Aorta (tissue), 5 donors: ENCODE results near the gene UBTD1. TPM values are rescaled to one million over a fixed set of nuclear protein-coding genes. Genes with fewer than 3 reads are reported as not detected.
"Not testable (repeated sequence)": the region's sequence is repeated elsewhere in the genome, so short reads cannot be mapped to it uniquely, and the experiment has no call there.

ENCODE experiments used
- ATAC-seq: fragments of 200-7000 bp; cut with Tn5 transposase; one replicate; pipeline ENCODE4 v1.9.1; 2022; ENCODE audit warnings: moderate library complexity; ENCODE audit not compliant: low FRiP score
- DNase-seq, 2 donors: peaks; one replicate each; pipeline ENCODE4 v3.0.0-alpha.2; 2020
- H3K27ac ChIP-seq, 2 donors: one replicate each; pipeline ENCODE4 v1.5.1; 2013; ENCODE audit warnings: low read length in 2 of 2, mild to moderate bottlenecking in 2 of 2, moderate library complexity in 2 of 2, control low read depth in 1 of 2, inconsistent platforms in 1 of 2, low read depth in 1 of 2
- H3K27me3 ChIP-seq, 2 donors: one replicate each; pipeline ENCODE4 v1.6.1; 2013; ENCODE audit warnings: control low read depth in 1 of 2, low read length in 1 of 2, mild to moderate bottlenecking in 1 of 2, moderate library complexity in 1 of 2; ENCODE audit not compliant: insufficient read depth in 2 of 2, control insufficient read depth in 1 of 2
- H3K36me3 ChIP-seq, 2 donors: one replicate each; pipeline ENCODE4 v1.6.1; 2013; ENCODE audit warnings: control low read depth in 1 of 2, low read length in 1 of 2, mild to moderate bottlenecking in 1 of 2; ENCODE audit not compliant: insufficient read depth in 2 of 2, control insufficient read depth in 1 of 2
- H3K4me1 ChIP-seq, 2 donors: one replicate each; pipeline ENCODE4 v1.6.1; 2013; ENCODE audit warnings: low read length in 2 of 2, control low read depth in 1 of 2, mild to moderate bottlenecking in 1 of 2, moderate library complexity in 1 of 2; ENCODE audit not compliant: insufficient read depth in 2 of 2, control insufficient read depth in 1 of 2
- H3K4me3 ChIP-seq, 2 donors: one replicate each; pipeline ENCODE4 v1.5.1; 2013; ENCODE audit warnings: low read length in 2 of 2, control low read depth in 1 of 2, mild to moderate bottlenecking in 1 of 2
- H3K9me3 ChIP-seq: one replicate; pipeline ENCODE4 v1.6.1; 2013; ENCODE audit warnings: mild to moderate bottlenecking, low read length; ENCODE audit not compliant: control insufficient read depth
- WGBS, 2 donors: extraction: QIAGEN DNeasy Blood & Tissue Kit; methylation state at CpG; one replicate each; pipeline ENCODE4 v1.1.7; 2013; 5-methylcytosine and 5-hydroxymethylcytosine counted together
- intact Hi-C, 2 donors: fragments of 100-400 bp; cut with DNase I; formaldehyde crosslinking; loops; one replicate each; pipeline versions ENCODE4 v1.14.2 to v1.15.0; 2022
- polyA plus RNA-seq, 2 donors: library from polyadenylated mRNA; stranded (reverse); fragments of 200-250 nt; gene quantifications; one replicate each; pipeline ENCODE4 v1.2.3, GENCODE V29; 2013
- total RNA-seq, 2 donors: library from RNA; stranded (reverse); fragmentation: NEBNext Ultra II Directional; extraction: Animal tissue kit (Norgen Biotek cat#: 25700); gene quantifications; one replicate each; pipeline ENCODE4 v1.2.1, GENCODE V29; 2021
- donor health status: healthy with polysubstance abuse.
- donor health status: Bipolar disorder and iron deficiency.
- donor health status: DM: no; HTN: no; CAD: no.
- donor health status: DM: no; HTN: no; CAD: no.
- donor health status: DM: yes; HTN: yes; CAD: no.

Gene UBTD1
- total and polyA plus RNA-seq, 4 donors: 10.1 to 18.9 (median 15.4) TPM

DNA sequence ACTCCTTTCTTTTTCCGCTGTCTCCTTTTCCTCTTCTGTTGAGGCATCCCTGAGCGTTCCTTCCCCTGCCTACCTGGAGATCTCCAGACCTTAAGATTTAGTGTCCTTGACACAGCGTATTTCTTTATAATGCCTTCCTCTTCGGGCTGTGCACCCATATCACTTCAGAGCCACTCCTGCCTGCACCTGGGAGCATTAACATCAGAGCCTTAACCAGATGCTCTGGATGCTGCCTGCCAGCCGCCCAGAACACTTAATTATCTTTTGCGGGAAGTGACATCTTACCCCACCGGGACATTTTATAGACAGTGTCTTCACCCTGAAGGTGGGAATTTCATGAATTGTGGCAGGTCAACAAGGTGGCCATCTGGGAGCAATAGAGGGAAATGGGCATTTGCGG, 24.2 kb downstream of the UBTD1 start:
- 94 to 95% methylated on average over 8 of the region's 8 CpGs for WGBS, 2 donors
- intact Hi-C loops: no loop called here
- no peaks in the 10 kb centered on the region for H3K27me3 ChIP-seq
- no peaks in the 10 kb centered on the region for H3K4me1 ChIP-seq
- DNase-seq (no peak), ATAC-seq (no peak)
- H3K4me3 ChIP-seq: no peak overlapping the region
- no peaks in the 10 kb centered on the region for H3K36me3 ChIP-seq
- H3K27ac ChIP-seq: no peak overlapping the region
- no peaks in the 10 kb centered on the region for H3K9me3 ChIP-seq

DNA sequence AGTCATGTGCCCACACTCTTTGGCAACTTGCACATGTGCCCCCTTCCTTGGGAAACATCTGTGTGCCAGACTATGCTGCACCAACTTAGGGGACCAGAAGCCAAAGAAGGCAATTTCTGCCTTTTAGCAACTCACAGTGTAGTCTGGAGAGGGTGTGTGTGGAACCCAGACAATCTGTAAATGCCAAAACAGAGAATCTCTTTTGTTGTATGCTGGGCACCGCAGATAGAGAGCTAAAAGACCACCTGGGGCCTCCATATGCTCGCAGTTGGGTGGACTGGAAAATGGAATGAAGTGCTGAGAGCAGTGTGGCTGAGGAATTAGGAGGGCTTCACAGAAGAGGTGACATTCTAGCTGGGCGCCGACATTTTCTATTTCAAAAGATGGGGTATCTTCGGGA, 26.4 kb downstream of the UBTD1 start:
- H3K27ac ChIP-seq: no peak overlapping the region

DNA sequence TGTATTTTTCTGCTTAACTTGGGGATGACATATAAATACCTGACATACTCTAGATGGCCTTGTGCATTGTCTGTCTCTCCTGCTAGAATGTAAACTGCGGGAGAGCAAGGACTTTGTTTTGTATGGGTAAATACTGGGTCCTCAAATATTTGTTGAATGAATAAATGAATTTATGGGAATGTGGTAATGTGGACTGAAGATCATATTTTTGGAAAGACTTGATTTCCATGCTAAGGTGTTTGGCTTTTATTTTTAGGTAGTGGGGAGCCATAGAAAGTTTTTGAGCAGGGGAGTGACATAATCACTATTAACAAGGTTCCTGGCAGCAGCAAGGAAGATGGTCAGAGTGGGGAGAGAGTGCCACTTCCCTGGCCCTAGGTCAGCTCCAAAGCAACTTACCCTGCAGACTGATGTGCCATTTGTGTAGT, 27.0 kb downstream of the UBTD1 start:
- no peaks in the 10 kb centered on the region for H3K9me3 ChIP-seq

More for the DNA sequence above, 26.4 kb downstream of the UBTD1 start:
- no peaks in the 10 kb centered on the region for H3K27me3 ChIP-seq
- no peaks in the 10 kb centered on the region for H3K9me3 ChIP-seq
- H3K4me1 ChIP-seq: no peaks in the 10 kb centered on the region
- no peaks in the 10 kb centered on the region for H3K36me3 ChIP-seq
- no peak overlapping the region for H3K4me3 ChIP-seq
- intact Hi-C loops: no loop called here
- no peak for DNase-seq
- WGBS, 2 donors: 94 to 96% methylated on average over 5 of the region's 5 CpGs
- no peak for ATAC-seq

DNA sequence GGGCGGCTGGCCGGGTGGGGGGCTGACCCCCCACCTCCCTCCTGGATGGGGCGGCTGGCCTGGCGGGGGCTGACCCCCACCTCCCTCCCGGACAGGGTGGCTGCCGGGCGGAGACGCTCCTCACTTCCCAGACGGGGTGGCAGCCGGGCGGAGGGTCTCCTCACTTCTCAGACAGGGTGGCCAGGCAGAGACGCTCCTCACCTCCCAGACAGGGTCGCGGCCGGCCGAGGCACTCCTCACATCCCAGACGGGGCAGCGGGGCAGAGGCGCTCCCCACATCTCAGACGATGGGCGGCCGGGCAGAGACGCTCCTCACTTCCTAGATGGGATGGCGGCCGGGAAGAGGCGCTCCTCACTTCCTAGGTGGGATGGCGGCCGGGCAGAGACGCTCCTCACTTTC, 30.2 kb downstream of the UBTD1 start:
- H3K27ac ChIP-seq, H3K4me3 ChIP-seq, H3K27me3 ChIP-seq, DNase-seq, H3K9me3 ChIP-seq, H3K36me3 ChIP-seq, intact Hi-C loops, ATAC-seq, H3K4me1 ChIP-seq: not testable (repeated sequence)
- 94 to 96% methylated on average over 9 to 27 of the region's 29 CpGs for WGBS, 2 donors

More for the DNA sequence above, 27.0 kb downstream of the UBTD1 start:
- Histone ChIP-seq H3K27me3 (no peaks in the 10 kb centered on the region), H3K4me3 (no peak overlapping the region), H3K4me1 (no peaks in the 10 kb centered on the region), H3K36me3 (no peaks in the 10 kb centered on the region), H3K27ac (no peak overlapping the region)
- WGBS, 2 donors: 98 to 100% methylated on average over 1 of the region's 1 CpG
- DNase-seq: no peak
- intact Hi-C loops: no loop called here
- no peak for ATAC-seq

DNA sequence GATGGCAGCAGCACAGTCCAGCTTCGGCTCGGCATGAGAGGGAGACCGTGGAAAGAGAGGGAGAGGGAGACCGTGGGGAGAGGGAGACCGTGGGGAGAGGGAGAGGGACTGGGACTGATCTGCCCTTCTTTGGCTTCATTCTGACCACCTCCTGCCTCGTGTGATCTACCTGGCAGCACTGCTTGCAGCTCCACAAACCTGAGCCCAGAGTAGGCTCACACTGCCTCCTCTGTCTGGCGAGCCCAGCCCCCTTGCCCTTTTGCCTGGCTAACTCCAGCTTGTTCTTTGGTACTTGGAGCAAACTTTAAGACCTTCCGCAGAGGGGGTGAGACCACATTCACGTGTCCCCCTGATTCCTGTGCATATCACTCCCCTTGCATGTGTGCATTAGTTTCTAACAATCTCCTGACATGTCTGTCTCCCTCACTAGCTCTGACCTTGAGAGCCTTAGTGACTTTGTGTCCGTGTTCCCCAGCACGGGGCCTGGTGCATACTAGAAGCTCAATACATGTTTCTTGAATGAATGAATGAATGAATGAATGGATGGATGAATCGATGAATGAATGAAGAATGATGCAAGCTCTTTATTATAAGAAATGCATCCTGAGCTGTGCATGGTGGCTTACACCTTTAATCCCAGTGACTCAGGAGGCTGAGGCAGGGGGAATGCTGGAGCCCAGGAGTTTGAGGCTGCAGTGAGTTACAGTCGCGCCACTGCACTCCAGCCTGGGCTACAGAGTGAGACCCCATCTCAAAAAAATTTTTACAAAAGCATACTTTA, 31.2 kb downstream of the UBTD1 start:
- no peaks in the 10 kb centered on the region for H3K4me1 ChIP-seq
- H3K9me3 ChIP-seq: no peaks in the 10 kb centered on the region
- WGBS, 2 donors: 82 to 89% methylated on average over 10 to 14 of the region's 14 CpGs
- no peak overlapping the region for H3K4me3 ChIP-seq
- H3K36me3 ChIP-seq: no peaks in the 10 kb centered on the region
- H3K27ac ChIP-seq: no peak overlapping the region
- ATAC-seq: no peak
- intact Hi-C loops: no loop called here
- H3K27me3 ChIP-seq: no peaks in the 10 kb centered on the region
- no peak for DNase-seq

DNA sequence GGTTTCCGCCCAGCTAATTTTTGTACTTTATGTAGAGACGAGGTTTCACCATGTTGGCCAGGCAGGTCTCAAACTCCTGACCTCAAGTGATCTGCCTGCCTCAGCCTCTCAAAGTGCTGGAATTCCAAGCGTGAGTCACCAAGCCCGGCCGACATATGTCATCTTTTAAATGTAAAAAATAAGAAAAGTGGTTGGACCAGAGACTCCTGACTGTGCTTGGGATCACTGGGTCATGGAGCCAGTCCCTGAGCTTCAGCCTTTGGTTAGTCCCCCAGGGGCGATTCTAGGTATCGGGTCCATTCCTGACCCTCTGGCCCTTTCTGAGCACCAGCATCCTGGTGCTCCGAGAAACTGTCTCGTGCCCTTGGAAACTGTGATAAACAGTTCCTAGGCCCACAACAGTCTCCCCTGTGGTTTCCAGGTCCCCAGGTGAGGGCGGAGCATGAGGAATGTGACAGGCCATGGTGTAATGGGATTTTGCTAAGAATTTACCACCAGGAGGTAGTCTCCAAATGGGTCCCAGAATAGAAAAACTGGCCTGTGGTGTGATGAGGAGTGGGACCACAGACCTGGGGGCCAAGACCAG, 32.8 kb downstream of the UBTD1 start:
- 81 to 85% methylated on average over 10 of the region's 10 CpGs for WGBS, 2 donors
- Histone ChIP-seq H3K27ac (no peak overlapping the region), H3K27me3 (no peaks in the 10 kb centered on the region), H3K9me3 (no peaks in the 10 kb centered on the region), H3K36me3 (no peaks in the 10 kb centered on the region), H3K4me1 (no peaks in the 10 kb centered on the region), H3K4me3 (no peak overlapping the region)
- ATAC-seq (no peak), DNase-seq (peak in 1 of 2 donors; percentile 4)
- intact Hi-C loops: no loop called here

DNA sequence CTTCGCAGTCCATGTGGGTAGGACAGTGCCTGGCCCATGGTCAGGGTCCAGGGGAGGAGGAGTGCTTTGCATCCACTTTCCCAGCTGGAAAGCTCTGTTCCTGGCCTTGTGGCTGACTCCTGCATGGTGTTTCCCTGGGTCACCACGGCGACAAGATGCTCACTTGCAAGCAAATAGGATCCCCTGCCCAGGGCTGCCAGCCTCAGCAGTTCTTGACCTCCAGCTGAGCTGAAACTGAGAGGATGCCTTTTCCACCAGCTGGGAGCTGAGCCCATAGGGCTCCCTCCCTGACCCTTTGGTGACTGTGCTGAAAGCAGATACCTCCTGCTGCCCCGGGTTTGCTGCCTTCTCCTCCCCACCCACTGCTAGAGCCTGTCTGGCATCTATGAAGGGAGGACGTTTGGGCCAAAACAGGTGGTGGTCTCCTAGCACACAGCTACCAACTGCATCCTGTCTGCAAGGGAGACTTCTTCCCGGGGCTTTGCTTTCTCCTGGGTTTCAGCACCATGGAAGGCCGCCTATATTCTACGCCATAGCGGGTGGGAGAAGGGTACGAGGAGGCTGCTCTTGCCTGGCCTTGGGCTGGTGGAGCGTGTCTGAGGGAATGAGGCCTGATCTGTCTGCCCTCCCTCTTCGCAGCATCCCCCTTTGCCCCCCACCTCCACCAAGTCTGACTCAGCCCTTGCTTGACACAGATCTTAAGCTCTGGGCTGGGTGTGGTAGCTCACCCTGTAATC, 34.4 kb downstream of the UBTD1 start:
- no peak overlapping the region for H3K27ac ChIP-seq
- no peaks in the 10 kb centered on the region for H3K4me1 ChIP-seq
- intact Hi-C loops: no loop called here
- H3K9me3 ChIP-seq: no peaks in the 10 kb centered on the region
- no peaks in the 10 kb centered on the region for H3K27me3 ChIP-seq
- no peak for DNase-seq
- no peak overlapping the region for H3K4me3 ChIP-seq
- 73 to 79% methylated on average over 12 of the region's 12 CpGs for WGBS, 2 donors
- H3K36me3 ChIP-seq: no peaks in the 10 kb centered on the region
- ATAC-seq: no peak

DNA sequence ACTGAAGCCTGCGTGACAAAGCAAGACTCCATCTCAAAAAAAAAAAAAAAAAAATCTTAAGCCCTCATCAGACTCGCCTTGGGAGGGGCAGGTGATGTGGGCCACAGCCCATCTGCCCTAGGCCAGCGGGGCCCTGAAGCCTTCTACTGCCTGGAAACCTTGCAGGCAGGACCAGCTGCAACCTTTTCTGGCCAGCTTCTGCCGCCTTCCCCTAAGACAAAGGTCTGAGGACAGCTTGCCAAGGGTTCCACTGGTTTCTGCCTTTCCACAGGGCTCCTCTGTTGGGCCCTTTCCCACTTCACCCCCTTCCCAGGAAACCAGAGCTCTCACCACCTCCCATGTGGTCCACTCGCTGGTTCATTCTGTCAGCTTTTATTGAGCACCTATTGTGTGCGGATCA, 35.2 kb downstream of the UBTD1 start:
- H3K4me3 ChIP-seq: no peak overlapping the region
- H3K4me1 ChIP-seq: no peaks in the 10 kb centered on the region
- no peaks in the 10 kb centered on the region for H3K36me3 ChIP-seq
- 81 to 91% methylated on average over 6 of the region's 6 CpGs for WGBS, 2 donors
- no peaks in the 10 kb centered on the region for H3K9me3 ChIP-seq
- no peak for ATAC-seq
- no peak for DNase-seq
- H3K27me3 ChIP-seq: no peaks in the 10 kb centered on the region
- H3K27ac ChIP-seq: no peak overlapping the region
- intact Hi-C loops: loop anchor here in 1 of 2 donors (2.0 kb wide), 1 partner anchor 19 kb away; no protein-coding TSS in a partner anchor
